GM21515 (cell line): ENCODE data around the gene OCIAD2.
"Not testable (repeated sequence)": the region's sequence is repeated elsewhere in the genome, so short reads cannot be mapped to it uniquely, and the experiment has no call there.

ENCODE experiments used
- ATAC-seq: cut with Tn5 transposase; IDR thresholded peaks from one replicate; pipeline ENCODE4 v1.9.1; 2021; ENCODE audit not compliant: unreplicated experiment

Gene OCIAD2

DNA sequence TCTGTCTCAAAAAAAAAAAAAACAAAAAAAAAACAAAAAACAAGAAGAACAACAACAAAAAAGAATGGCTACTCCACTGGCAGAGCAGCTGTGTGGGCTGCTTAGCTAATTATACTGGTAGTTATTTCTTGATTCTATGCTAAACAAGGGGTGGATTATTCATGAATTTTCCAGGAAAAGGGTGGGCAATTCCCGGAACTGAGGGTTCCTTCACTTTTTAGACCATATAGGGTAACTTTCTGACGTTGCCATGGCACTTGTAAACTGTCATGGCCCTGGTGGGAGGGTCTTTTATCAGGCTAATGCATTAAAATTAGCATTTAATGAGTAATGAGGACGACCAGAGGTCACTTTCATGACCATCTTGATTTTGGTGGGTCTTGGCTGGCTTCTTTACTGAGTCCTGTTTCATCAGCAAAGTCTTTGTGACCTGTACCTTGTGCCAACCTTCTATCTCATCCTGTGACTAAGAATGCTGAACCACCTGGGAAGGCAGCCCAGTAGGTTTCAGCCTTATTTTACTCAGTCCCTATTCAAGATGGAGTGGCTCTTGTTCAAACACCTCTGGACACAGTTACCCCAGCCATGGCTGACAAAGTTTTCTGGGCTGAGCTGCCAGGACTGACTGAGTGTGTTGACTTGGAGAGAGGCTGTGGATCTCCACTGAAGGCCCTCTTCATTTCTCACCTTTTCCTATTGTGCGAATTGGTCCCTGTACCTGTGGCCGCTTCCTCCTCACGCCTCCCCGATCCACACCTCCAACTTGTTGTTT lies 1.3 kb upstream of the OCIAD2 start:
- no peak for ATAC-seq

DNA sequence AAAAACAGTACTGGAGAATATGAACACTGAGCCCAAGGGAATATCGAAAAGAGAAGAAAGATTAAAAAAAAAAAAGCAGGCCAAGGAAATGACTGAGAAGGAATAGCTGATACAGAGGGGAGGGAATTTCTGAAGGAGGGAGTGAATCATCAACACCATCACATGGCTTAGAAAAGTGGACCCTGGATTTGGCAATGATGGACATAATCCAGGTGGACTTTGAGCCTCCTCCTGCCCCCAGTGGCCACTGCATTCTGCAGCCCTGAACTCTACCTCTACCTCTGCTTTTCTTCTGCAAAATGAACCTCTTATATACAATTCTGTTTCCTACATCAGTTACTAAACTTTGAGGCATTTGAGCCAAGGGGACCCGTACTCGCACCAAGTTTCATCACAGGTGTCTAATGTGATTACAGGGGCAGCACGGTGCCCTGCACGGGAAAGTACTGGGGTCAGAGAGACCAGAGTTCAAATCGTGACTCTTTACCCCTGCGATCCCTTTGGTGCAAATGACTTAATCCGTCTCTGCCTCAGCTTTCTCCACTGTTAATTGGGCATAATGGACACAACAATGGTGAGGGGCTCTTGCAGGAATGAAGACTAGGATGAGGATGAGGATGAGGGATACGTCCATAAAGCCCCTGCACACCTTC lies 1.1 kb downstream of the OCIAD2 start:
- no peak for ATAC-seq

DNA sequence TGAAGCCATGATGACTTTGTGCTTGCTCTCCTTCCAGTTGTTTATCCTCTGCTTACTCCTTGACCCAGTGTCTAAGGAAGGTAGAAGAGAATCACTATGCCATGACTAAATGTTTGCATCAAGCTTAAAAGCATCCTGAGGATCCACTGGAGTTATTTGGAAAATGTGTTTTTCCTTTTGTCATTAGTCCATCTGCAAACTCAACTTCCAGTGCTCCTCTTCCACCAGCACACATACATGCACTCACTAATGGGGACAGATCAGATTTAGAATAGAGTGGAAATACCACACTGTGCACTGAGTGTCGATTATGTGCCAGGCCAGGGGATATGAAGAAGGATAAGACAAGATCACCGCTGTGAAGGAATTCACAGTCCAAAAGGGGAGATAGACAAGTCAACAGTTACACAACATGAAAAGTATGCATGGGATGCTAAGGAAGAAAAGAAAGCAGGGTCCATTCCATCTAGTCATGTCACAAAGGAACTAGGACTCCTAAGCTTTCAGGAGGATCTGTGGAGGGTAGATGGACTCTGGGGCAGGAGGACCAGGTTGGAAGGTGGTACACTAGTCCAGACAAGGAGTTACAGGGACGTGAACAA lies 1.9 kb downstream of the OCIAD2 start:
- ATAC-seq: no peak

DNA sequence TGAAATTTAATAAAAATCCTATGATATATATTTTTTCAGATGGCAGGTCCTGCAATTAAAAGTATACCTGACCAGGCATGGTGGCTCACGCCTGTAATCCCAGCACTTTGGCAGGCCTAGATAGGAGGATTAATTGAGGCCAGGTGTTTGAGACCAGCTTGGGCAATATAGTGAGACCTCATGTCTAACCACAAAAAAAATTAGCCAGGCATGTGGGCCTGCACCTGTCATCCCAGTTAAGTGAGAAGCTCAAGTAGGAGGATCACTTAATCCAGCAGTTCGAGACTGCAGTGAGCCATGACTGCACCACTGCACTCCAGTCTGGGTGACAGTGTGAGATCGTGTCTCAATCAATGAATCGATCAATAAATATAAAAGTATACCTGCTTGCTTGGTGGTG lies 2.5 kb downstream of the OCIAD2 start:
- no peak for ATAC-seq

DNA sequence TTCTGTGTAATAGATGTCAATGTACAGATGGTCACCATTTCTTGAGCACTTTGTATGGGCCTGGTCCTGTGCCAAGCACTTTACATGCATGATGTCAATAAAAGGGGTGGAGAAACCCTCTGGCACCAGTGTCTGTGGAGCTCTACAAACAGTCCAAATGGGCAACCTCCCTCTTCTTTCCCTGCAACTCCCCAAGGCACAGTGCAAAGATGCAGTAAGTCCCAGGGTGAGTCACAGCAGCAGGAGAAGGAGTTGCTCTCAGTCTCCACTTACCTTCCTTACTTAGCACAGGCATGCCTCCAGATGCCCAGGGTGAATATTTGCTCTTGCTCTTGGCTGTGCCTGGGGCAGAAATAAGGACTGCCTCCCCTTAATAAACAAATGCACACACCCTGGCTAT lies 4.3 kb downstream of the OCIAD2 start:
- ATAC-seq: no peak

DNA sequence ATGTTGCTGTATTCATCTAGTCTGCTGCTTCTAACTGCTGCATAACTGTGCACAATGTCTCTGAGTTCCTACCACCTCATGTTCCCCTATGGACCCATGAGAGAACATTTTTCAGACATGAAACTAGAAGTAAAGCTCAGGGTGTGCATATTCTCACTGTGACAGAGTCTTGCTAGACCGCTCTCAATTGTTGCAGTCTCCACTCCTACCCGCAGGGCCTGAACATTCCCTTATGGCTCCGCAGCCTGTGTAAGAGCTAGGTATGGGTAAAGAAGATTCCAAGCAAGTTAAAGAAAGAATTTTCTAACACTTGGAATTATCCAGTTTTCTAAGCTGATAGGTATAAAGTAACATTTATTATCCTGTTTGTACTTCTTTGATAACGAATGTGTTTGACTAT lies 5.4 kb downstream of the OCIAD2 start:
- no peak for ATAC-seq

DNA sequence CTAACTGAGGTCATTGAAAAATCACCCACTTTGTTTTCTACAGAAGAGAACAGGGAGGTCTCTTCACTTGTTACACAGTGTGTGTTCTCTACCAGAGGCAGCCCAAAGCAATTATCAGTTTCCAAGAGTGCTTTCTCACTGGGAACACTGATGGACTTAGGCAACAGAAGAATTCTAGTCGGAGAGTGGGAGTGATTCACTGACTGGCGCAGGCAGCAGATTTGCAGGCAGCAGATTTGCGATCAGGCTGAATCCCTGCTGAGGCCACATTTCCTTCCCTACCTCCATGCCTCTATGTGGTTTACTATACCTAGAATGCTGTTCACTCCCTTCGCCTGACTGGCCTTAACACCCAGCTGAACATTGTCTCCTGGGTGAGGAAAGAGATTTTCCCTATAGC lies 6.6 kb downstream of the OCIAD2 start:
- no peak for ATAC-seq

DNA sequence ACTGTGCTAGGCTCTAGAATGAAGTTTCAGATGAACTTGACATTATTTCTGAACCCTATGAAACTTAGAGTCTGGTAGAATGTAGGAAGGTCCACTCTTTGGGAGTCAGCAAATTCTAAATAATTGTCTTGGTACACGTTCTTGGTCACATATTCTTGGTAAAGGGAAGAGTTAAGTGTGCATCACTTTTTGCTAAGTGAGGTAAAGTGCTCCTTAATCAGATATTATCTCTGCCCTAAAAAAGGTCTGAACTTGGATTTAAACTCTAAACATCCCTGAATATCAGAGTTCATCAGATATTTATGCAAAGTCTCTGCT lies 7.2 kb downstream of the OCIAD2 start:
- ATAC-seq: no peak

DNA sequence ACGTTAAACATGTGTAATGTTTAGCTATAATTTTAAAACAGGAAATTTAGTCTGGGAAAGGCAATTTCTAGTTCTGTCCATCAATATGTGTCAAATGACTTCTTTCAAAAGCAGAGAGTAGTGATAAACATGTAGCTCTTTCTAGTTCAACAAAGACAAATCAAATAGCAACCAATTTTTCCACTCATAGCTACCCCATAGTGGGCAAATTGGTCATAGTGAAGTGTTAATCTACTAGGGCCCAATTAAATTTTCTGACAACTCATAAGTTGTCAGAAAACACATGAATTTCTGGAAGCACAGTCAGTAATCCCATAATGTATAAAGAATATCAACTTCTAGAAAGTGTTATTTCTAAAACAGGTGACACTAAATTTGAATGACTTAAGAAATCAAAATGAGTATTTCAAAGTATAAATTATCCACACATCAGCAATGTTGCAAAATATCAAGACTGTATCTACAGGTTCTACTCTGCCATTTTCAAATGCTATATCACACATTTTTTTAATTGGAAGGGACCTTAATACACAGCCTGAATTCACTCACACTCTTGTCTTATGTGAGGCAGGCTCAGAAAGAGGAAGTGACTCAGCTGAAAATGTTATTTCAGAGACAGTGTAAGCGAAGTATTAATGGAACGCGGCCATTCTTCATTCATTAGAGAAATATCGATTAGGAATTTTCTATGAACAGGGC lies 7.7 kb downstream of the OCIAD2 start:
- no peak for ATAC-seq

DNA sequence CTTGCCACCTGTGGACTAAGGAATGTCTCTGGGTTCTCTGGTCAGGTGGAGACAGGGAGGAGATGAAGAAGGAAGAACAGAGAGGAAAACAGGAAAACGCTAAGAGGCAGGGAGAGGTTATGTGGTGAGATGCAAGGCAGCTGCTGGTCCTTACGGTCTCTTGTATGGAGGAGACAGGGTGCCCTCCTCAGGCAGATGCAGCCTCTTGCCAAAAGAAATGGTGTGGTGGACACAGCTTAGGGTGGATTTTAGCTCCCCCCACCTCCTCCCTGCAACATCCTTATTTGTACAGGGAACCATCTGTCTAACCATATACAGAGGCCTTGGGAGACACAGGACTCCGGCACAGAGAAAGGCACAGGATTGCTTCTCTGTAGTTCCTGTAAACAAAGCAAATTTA lies 9.7 kb downstream of the OCIAD2 start:
- ATAC-seq: no peak

DNA sequence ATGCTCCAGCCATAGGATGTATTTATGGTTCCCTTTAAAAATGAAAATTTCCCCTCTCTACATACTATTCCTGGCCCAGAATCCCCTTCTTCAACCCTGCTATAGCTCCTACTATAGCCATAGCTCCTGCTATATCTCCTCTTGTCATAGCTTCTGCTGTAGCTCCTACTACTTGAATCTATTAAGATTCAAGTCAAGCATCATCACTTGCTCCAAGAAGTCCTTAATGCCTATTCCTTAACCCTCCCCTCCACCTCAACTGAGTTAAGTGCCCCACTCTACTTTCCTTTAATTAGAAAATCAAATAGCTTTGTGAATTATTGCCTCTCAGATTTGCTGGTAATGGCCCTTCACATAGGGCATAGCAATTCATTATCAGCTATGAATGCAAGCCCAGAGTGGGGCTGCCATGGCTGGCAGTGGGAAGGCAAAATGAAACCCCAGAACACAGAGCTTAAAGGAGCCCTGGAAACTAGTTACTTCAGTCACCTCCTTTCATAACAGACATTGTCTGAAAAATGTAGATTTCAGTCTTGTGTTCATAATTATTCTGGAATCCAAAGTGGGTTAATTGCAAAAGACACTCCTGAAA lies 15.4 kb downstream of the OCIAD2 start:
- ATAC-seq: no peak

DNA sequence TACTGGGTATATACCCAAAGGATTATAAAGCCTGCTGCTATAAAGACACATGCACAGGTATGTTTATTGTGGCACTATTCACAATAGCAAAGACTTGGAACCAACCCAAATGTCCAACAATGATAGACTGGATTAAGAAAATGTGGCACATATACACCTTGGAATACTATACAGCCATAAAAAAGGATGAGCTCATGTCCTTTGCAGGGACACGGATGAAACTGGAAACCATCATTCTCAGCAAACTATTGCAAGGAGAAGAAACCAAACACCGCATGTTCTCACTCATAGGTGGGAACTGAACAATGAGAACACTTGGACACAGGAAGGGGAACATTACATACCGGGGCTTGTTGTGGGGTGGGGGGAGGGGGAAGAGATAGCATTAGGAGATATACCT lies 16.8 kb downstream of the OCIAD2 start:
- not testable (repeated sequence) for ATAC-seq

DNA sequence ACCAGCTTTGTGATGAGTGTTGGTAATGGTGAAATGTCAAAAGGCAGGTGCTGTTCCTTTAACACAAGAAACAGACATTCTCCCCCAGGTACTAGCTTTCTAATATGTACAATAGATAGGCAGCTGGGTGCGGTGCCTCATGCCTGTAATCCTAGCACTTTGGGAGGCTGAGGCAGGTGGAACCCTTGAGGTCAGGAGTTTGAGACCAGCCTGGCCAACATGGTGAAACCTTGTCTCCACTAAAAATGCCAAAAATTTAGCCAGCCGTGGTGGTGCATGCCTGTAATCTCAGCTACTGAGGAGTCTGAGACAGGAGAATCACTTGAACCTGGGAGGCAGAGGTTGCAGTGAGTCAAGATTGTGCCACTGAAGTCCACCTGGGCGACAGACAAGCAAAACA lies 24.9 kb downstream of the OCIAD2 start:
- ATAC-seq: not testable (repeated sequence)

DNA sequence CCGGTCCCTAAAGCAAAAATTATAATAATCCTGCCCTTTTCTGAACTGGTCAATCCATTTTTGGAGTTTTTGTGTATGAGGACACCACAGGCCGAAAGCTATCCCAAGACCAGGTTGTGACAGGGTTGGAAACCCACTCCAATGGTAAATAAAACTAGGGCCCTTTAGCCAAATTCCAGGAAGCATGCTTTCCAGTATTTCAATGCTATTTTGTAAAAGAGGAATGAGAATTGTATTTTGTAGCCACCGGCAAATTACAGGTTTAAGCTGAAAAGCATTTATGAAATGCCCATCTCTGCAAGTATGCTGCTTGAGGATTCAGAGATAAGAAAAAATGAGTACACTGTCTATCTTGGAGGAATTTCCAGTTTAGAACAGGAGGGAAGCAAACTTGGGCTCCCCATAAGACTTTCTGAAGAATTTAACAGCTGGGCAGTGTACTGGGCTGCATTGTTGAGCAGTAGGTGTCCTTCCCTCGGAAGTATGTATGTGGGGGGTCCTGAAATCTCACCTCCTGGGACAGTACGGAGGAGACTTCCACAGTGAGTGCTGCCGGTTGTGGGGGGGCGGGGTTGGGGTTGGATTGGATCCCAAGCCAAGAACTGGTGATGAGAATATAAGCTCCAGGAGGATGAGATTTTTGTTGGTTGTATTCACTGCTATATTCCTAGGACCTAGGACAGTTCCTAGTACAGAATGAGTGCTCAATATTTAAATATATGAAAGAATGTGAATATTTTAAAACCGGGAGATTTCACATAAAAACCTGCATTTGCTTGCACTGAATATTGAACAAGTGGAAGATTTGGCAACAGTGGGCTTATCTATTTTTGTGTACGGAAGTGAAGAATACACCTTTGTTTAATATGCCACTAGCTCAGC lies 26.8 kb downstream of the OCIAD2 start:
- no peak for ATAC-seq

DNA sequence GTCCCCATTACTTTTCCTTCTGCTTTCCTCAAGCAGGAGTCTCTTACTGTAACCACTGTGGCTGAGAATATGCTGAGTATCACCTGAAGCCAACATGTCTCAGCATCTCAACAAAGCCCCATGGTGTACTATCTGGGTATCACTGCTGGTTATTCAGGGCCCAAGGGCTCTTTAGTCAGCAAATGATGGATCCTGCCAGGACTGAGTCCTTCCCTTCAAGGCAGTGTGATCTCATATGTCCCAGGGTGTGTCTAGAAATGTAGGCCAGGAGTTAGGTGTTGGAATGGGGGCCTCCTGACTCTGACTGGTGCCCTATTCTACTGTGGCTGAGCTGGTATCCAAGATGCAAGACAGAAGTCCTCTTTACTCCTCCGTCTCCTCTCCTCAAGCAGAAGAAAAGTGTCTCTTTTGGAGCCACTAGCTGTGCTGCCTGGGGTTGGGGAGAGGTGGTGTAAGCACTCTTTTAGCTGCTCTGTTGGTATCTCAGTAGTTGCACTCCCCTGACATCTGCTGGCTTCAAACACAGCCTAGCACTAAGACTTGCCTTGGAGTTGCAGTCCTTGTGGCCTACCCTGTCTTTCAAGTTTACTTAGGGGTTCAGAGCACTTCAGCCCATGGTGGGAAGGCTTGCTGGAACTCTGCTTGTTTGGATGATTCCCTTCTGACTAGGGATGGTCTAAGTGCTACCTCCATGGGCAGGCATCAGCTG lies 28.6 kb downstream of the OCIAD2 start:
- no peak for ATAC-seq

DNA sequence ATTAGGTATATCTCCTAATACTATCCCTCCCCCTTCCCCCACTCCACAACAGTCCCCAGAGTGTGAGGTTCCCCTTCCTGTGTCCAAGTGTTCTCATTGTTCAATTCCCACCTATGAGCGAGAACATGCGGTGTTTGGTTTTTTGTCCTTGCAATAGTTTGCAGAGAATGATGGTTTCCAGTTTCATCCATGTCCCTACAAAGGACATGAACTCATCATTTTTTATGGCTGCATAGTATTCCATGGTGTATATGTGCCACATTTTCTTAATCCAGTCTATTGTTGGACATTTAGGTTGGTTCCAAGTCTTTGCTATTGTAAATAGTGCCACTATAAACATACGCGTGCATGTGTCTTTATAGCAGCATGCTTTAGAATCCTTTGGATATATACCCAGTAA lies 41.9 kb downstream of the OCIAD2 start:
- ATAC-seq: not testable (repeated sequence)

DNA sequence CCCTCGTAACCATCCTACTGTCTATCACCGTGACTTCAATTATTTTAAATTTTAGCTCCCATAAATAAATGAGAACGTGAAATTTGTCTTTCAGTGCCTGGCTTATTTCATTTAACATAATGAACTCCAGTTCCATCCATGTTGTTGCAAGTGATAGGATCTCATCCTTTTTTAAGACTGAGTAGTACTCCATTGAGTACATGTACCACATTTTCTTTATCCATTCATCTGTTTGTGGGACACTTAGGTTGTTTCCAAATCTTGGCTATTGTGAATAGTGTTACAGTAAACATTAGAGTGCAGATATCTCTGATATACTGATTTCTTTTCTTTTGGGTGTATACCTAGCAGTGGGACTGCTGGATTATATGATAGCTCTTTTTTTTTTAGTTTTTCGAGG lies 42.8 kb downstream of the OCIAD2 start:
- no peak for ATAC-seq

DNA sequence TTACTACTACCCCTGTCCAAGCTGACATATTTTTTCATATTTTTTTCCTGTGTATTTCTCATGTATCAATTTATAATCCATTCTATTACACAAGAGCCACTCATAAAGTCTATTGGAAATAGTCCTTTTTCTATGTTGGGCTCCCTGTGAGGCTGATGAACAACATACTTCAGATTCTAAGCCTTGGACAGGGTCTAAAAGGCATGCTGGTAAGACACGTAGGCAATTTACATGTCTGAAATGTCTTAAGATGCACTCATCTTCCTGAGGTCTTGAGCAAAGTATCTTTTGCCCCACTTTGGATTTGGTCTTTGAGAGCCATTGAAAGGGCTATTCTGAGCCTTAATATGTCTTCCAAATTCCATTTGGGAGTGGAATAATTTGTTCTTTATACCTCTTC lies 43.9 kb downstream of the OCIAD2 start:
- no peak for ATAC-seq

DNA sequence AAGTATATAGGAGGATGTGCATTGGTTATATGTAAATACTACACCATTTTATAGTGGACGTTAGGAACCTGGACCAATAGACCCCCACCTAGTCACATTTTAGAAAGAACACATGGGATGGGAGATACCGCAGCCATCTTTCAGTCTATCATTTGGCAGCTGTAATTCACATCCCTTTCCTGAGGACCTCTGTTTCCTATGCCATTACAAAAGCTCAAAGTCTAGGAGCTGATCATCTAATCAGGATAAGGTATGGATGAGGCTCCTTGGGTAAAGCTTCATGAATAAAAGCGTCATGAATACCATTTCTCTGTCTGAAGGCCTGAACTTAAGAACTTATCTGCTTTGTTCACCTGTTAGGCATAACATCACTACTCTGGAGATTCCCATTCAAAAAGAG lies 44.5 kb downstream of the OCIAD2 start:
- no peak for ATAC-seq

DNA sequence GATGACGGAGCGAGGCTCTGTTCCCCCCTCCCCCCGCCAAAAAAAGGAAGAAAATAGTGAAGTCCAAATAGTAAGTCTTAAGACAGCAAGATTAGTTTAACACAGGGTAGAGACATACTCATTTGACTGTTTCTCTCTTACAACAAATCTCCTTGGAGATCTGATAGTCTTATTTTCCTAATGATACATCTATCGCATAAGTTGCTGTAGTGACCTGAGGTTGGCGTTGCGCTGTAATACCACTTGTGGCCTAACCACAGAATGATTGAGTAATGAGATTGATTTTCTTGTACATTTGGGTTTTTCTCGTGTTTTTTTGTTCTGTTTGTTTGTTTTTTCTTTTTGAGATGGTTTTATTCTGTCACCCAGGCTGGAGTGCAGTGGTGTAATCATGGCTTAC lies 48.4 kb downstream of the OCIAD2 start:
- ATAC-seq: no peak
